HepG2 (cell line): ENCODE measurements around the gene TOMM40L. TPM values are rescaled to one million over a fixed set of nuclear protein-coding genes. Genes with fewer than 3 reads are reported as not detected.

Experiments
- ATAC-seq: fragments of 200-7000 bp; cut with Tn5 transposase; 3 replicates; pipeline ENCODE4 v1.9.1; 2020; ENCODE audit warnings: mild to moderate bottlenecking, moderate library complexity
- BruUV-seq: library from RNA; stranded (reverse); fragments of 400-500 nt; replicated peaks from 2 replicates; lab custom pipeline; 2021; lab: Mats Ljungman, UMichigan
- CTCF ChIA-PET: fragments of 300-600 bp; formaldehyde crosslinking; extraction: SDS; loops from one replicate; lab custom pipeline; 2021; ENCODE audit warnings: low total read pairs, inconsistent platforms, low intra/inter-chr PET ratio; lab: Yijun Ruan, JAX
- POLR2A ChIA-PET: fragments of 350-600 bp; sonication (Branson Sonifier 250); formaldehyde crosslinking; loops from one replicate; lab custom pipeline; 2020; ENCODE audit warnings: antibody characterized with exemption, inconsistent platforms; lab: Yijun Ruan, JAX
- DNase-seq: peaks from one replicate; pipeline ENCODE4 v3.0.0-alpha.2; 2015; ENCODE audit warnings: low spot score
- FAIRE-seq: peaks from 3 replicates; lab custom pipeline; 2011; peaks lifted over from hg19 to GRCh38; lab: Jason Lieb, UNC
- H2AFZ ChIP-seq: one replicate; pipeline ENCODE4 v1.6.1; 2011; ENCODE audit warnings: low read length, inconsistent platforms
- H3K27ac ChIP-seq: fragments of 300-600 bp; 3 replicates; pipeline ENCODE4 v1.8.0; 2011; ENCODE audit warnings: mixed run types, mild to moderate bottlenecking, mixed read lengths, low read length, inconsistent platforms; ENCODE audit not compliant: insufficient read depth; ENCODE audit errors: extremely low read length
- H3K27me3 ChIP-seq, 2 experiments: fragments of 200-600 bp in 1 of 2; 2 replicates in 1 of 2; 3 replicates in 1 of 2; pipeline versions ENCODE4 v1.6.0 to v1.8.0; 2011; ENCODE audit warnings: low read length in 2 of 2, mild to moderate bottlenecking in 2 of 2, moderate library complexity in 2 of 2, inconsistent platforms in 1 of 2; ENCODE audit not compliant: insufficient read depth in 2 of 2, control insufficient read depth in 1 of 2
- H3K36me3 ChIP-seq, 2 experiments: fragments of 200-600 bp in 1 of 2; replicated peaks in 1 of 2; 2 replicates in 1 of 2; 3 replicates in 1 of 2; pipeline versions ENCODE4 v1.5.1 to v1.8.0; 2011; ENCODE audit warnings: low read length in 2 of 2, inconsistent platforms in 1 of 2; ENCODE audit not compliant: insufficient read depth in 2 of 2, control insufficient read depth in 1 of 2
- H3K4me1 ChIP-seq: 2 replicates; pipeline ENCODE4 v1.5.1; 2012; ENCODE audit warnings: low read length, inconsistent platforms; ENCODE audit not compliant: insufficient read depth
- H3K4me2 ChIP-seq: 2 replicates; pipeline ENCODE4 v1.6.0; 2011; ENCODE audit warnings: low read depth, low read length, inconsistent platforms
- H3K4me3 ChIP-seq, 3 experiments: fragments of 200-600 bp in 1 of 3; sonication (generic), shearing (Covaris generic) in 1 of 3; replicated peaks in 1 of 3; 2 replicates each; pipeline ENCODE4 v1.5.1; 2011 to 2016; ENCODE audit warnings: low read length in 3 of 3, inconsistent platforms in 2 of 3, low read depth in 2 of 3, mild to moderate bottlenecking in 2 of 3, control low read depth in 1 of 3, mixed read lengths in 1 of 3; ENCODE audit not compliant: insufficient read depth in 1 of 3
- H3K79me2 ChIP-seq: one replicate; pipeline ENCODE4 v1.6.1; 2011; ENCODE audit warnings: low read length, inconsistent platforms; ENCODE audit not compliant: insufficient read depth
- H3K9ac ChIP-seq: 2 replicates; pipeline ENCODE4 v1.6.0; 2011; ENCODE audit warnings: mild to moderate bottlenecking, low read depth, low read length, inconsistent platforms; ENCODE audit not compliant: insufficient read depth
- H3K9me3 ChIP-seq: 2 replicates; pipeline ENCODE4 v1.5.1; 2012; ENCODE audit warnings: mild to moderate bottlenecking, low read length
- H4K20me1 ChIP-seq: 2 replicates; pipeline ENCODE4 v1.6.0; 2011; ENCODE audit warnings: inconsistent platforms, mild to moderate bottlenecking, low read length, moderate library complexity; ENCODE audit not compliant: insufficient read depth
- BORCS8-MEF2B ChIP-seq: sonication (generic); formaldehyde crosslinking; IDR thresholded peaks from 2 replicates; pipeline ENCODE4 v1.8.0; 2022; ENCODE audit warnings: mild to moderate bottlenecking, missing genetic modification reagents
- DPF2 ChIP-seq: sonication (generic); formaldehyde crosslinking; IDR thresholded peaks from 2 replicates; pipeline ENCODE4 v1.4.0; 2020; ENCODE audit warnings: mild to moderate bottlenecking, low read depth, missing genetic modification reagents, borderline replicate concordance
- DZIP1 ChIP-seq: sonication (generic); formaldehyde crosslinking; IDR thresholded peaks from 2 replicates; pipeline ENCODE4 v1.5.0; 2020; ENCODE audit warnings: mild to moderate bottlenecking, missing genetic modification reagents
- GATAD2A ChIP-seq: IDR thresholded peaks from 2 replicates; pipeline ENCODE4 v1.6.1; 2016
- PHF20 ChIP-seq: sonication (generic); formaldehyde crosslinking; IDR thresholded peaks from 2 replicates; pipeline ENCODE4 v1.5.0; 2020; ENCODE audit warnings: mild to moderate bottlenecking, missing genetic modification reagents
- REXO4 ChIP-seq: sonication (generic); formaldehyde crosslinking; IDR thresholded peaks from 2 replicates; pipeline ENCODE4 v1.8.0; 2022; ENCODE audit warnings: missing genetic modification reagents, mild to moderate bottlenecking, borderline replicate concordance
- RFX3 ChIP-seq: IDR thresholded peaks from 2 replicates; pipeline ENCODE4 v1.6.1; 2016; ENCODE audit warnings: missing biosample characterization, missing genetic modification reagents
- SALL2 ChIP-seq: sonication (generic); formaldehyde crosslinking; IDR thresholded peaks from 2 replicates; pipeline ENCODE4 v1.8.1; 2023; ENCODE audit warnings: mild to moderate bottlenecking, missing genetic modification reagents, inconsistent platforms
- ZBTB44 ChIP-seq: sonication (generic); formaldehyde crosslinking; IDR thresholded peaks from 2 replicates; pipeline ENCODE4 v1.4.0; 2020; ENCODE audit warnings: missing genetic modification reagents
- ZFP62 ChIP-seq: sonication (generic); formaldehyde crosslinking; IDR thresholded peaks from 2 replicates; pipeline ENCODE4 v1.4.0; 2020; ENCODE audit warnings: missing genetic modification reagents
- ZFYVE20 ChIP-seq: sonication (generic); formaldehyde crosslinking; IDR thresholded peaks from 2 replicates; pipeline ENCODE4 v1.8.0; 2023; ENCODE audit warnings: low read depth, mild to moderate bottlenecking, moderate library complexity, missing genetic modification reagents, borderline replicate concordance
- ZKSCAN8 ChIP-seq: IDR thresholded peaks from 2 replicates; pipeline ENCODE4 v1.6.1; 2016; ENCODE audit warnings: borderline replicate concordance, missing genetic modification reagents, missing compliant biosample characterization
- ZMAT5 ChIP-seq: sonication (generic); formaldehyde crosslinking; IDR thresholded peaks from 2 replicates; pipeline ENCODE4 v1.5.0; 2020; ENCODE audit warnings: mild to moderate bottlenecking, low read depth, missing genetic modification reagents, borderline replicate concordance
- ZNF143 ChIP-seq: sonication (generic); formaldehyde crosslinking; IDR thresholded peaks from 2 replicates; pipeline ENCODE4 v1.4.0; 2020; ENCODE audit warnings: missing genetic modification reagents
- ZNF232 ChIP-seq: sonication (generic); formaldehyde crosslinking; IDR thresholded peaks from 2 replicates; pipeline ENCODE4 v1.4.0; 2020; ENCODE audit warnings: missing genetic modification reagents, borderline replicate concordance
- ZNF3 ChIP-seq: IDR thresholded peaks from 2 replicates; pipeline ENCODE4 v1.7.0; 2017; ENCODE audit warnings: inconsistent platforms
- ZNF460 ChIP-seq: sonication (generic); formaldehyde crosslinking; IDR thresholded peaks from 2 replicates; pipeline ENCODE4 v1.5.1; 2020; ENCODE audit warnings: missing genetic modification reagents, mild to moderate bottlenecking, borderline replicate concordance
- ZNF530 ChIP-seq: sonication (generic); formaldehyde crosslinking; IDR thresholded peaks from 2 replicates; pipeline ENCODE4 v1.5.0; 2020; ENCODE audit warnings: low read depth, mild to moderate bottlenecking, missing genetic modification reagents
- ZNF652 ChIP-seq: IDR thresholded peaks from 2 replicates; pipeline ENCODE4 v1.6.1; 2016; ENCODE audit warnings: low read depth, borderline replicate concordance
- ZNF670 ChIP-seq: sonication (generic); formaldehyde crosslinking; IDR thresholded peaks from 2 replicates; pipeline ENCODE4 v1.8.0; 2022; ENCODE audit warnings: mild to moderate bottlenecking, missing genetic modification reagents, borderline replicate concordance
- ZSCAN30 ChIP-seq: sonication (generic); formaldehyde crosslinking; IDR thresholded peaks from 2 replicates; pipeline ENCODE4 v1.5.0; 2020; ENCODE audit warnings: mild to moderate bottlenecking, missing genetic modification reagents
- WGBS: methylation state at CpG from one replicate; pipeline ENCODE4 v1.1.6; 2017; ENCODE audit warnings: low lambda C conversion rate; 5-methylcytosine and 5-hydroxymethylcytosine counted together
- in situ Hi-C: cut with HindIII; loops from 2 replicates; pipeline ENCODE4 v1.10.0; 2017; ENCODE audit warnings: low pct_unique_long_range_greater_than_20kb; ENCODE audit not compliant: extremely low pct_ligation_motif_present
- intact Hi-C: fragments of 100-400 bp; cut with micrococcal nuclease; formaldehyde crosslinking; loops from one replicate; pipeline ENCODE4 v1.10.0; 2022; ENCODE audit not compliant: unreplicated experiment
- polyA plus RNA-seq, 8 experiments: library from polyadenylated mRNA; depleted of rRNA in 3 of 8; stranded (reverse) in 7 of 8; unstranded in 1 of 8; fragments of >200 nt; fragmentation: Illumina TruSeq in 4 of 8; extraction: Trizol in 4 of 8; gene quantifications; 2 replicates each; pipeline versions ENCODE4 v1.2.1 to v1.2.3, GENCODE V29; 2011 to 2016; ENCODE audit warnings: low read depth in 4 of 8, missing spikeins in 1 of 8, mixed read lengths in 1 of 8; ENCODE audit not compliant: insufficient read depth in 1 of 8
- total RNA-seq, 5 experiments: library from RNA; depleted of rRNA; stranded (reverse); fragments of >200 nt; fragmentation: Illumina TruSeq; extraction: Trizol; gene quantifications; 2 replicates each; pipeline ENCODE4 v1.2.3, GENCODE V29; 2016; ENCODE audit warnings: low read depth in 1 of 5

The TOMM40L gene
- total and polyA plus RNA-seq, 2 of the 13 experiments (the other 11 are each of a cell fraction or from before 2014, with no cell fraction given): 14.1 to 26.2 TPM

GRCh38 chr1:161190962-161191521 lies 34.8 kb upstream of the TOMM40L start (continued):
- TF ChIP-seq RFX3 (CRISPR knock-in tag): no peak
- no peak for TF ChIP-seq ZSCAN30 (CRISPR knock-in tag)
- no peak for TF ChIP-seq DZIP1
- no peak for TF ChIP-seq ZFP62 (CRISPR knock-in tag)
- TF ChIP-seq ZNF143 (CRISPR knock-in tag): no peak
- TF ChIP-seq ZFYVE20 (CRISPR knock-in tag): no peak
- no peak for TF ChIP-seq SALL2 (CRISPR knock-in tag)
- TF ChIP-seq ZMAT5 (CRISPR knock-in tag): no peak
- no peak for TF ChIP-seq ZNF3 (CRISPR knock-in tag)
- no peak for TF ChIP-seq ZNF460 (CRISPR knock-in tag)

- in situ Hi-C loops: no loop called here
- intact Hi-C loops: loop anchor here (1.0 to 2.0 kb wide), 2 partner anchors 183 to 190 kb away; no protein-coding TSS in a partner anchor
- WGBS: 52% methylated on average over 8 of the region's 8 CpGs
- Histone ChIP-seq H3K4me3 (no peak overlapping the region), H3K9me3 (no peaks in the 10 kb centered on the region), H3K27me3 (no peaks in the 10 kb centered on the region), H3K4me1 (peaks cover 27% of the 10 kb centered on the region), H2AFZ (no peak overlapping the region), H3K36me3 (no peaks in the 10 kb centered on the region; a peak in 1 of 5 replicates), H3K27ac (no peak overlapping the region), H4K20me1 (no peaks in the 10 kb centered on the region), H3K79me2 (no peaks in the 10 kb centered on the region), H3K9ac (no peak overlapping the region), H3K4me2 (no peak overlapping the region)
- FAIRE-seq (no peak), DNase-seq (no peak), ATAC-seq (no peak)
- POLR2A ChIA-PET: no interaction called here
- BruUV-seq: no TSS peak
- CTCF ChIA-PET: interaction anchor here (0.8 to 1.7 kb wide), 5 partner anchors 18 to 190 kb away, joined by 3 to 15 read pairs (median 7); partner anchors contain the start of gene TOMM40L
- TF ChIP-seq BORCS8-MEF2B (CRISPR knock-in tag) (no peak), ZNF232 (CRISPR knock-in tag) (no peak), PHF20 (no peak), GATAD2A (CRISPR knock-in tag) (no peak), ZNF670 (CRISPR knock-in tag) (no peak), REXO4 (CRISPR knock-in tag) (no peak), ZBTB44 (CRISPR knock-in tag) (no peak), ZKSCAN8 (CRISPR knock-in tag) (no peak), ZNF652 (no peak), DPF2 (CRISPR knock-in tag) (no peak), ZNF530 (no peak)
Measured at GRCh38 chr1:161191971-161192370, 33.9 kb upstream of the TOMM40L start.
